ENCODE data around the gene MMP28. TPM values are rescaled to one million over a fixed set of nuclear protein-coding genes. Genes with fewer than 3 reads are reported as not detected.

The MMP28 gene
- polyA plus RNA-seq, 1 donor = 3.6 TPM

DNA sequence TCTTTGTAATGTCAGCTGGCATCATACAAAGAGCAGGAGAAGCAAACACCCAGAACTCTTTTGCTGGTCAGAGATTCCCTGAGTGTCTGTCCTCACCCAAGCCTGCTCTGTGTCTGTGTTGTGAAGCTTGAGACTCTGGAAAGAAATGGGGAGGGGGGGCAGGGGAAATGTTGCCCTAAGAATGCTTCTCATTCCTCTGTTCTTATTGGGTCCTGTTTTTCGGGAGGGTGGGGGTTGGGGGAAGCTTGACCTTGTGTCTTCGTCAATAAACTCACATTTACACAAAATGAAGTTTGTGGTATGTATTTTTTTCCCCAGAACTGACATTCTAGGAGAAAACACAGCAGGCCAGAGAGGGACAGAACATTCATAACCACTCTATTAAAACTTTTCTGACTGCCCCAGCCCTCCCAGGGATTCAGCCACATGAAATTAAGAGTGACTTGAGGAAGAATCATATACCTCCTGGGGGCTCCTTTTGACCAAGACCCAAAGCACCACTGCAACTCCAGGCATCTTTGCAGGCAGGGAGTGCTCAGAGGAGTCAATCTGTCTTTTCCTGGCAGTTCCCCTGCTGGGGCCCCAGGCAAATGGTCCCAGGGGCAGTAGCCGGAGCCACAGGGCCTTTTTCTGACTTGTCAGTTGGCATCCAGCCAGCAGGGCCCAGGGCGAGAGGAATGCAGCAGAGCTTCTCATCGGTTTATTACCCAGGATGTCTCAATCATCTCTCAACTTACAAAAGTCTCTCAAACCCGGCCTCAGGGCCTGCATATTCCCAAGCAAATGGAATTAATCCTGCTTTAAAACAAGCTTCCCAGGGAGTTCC is 69.1 kb downstream of the MMP28 start:
- no peak for DNase-seq (ENCODE audit: low read depth)

DNA sequence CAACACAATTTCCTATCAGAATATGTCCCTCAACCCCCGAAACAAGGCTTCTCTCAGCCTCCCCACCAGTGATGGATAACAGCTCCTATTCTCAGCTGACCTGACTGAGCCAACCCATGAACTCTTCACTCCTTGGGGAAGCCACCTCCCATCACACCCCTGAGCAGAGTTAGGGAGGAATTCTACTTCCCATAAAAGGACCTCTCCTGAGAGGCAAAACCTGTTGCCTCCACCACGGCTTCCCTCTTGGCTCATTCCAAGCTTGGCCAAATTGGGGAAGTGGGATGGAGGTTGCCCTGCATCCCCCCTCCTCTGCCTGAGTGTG is 69.7 kb downstream of the MMP28 start:
- DNase-seq (ENCODE audit: low read depth) = no peak

DNA sequence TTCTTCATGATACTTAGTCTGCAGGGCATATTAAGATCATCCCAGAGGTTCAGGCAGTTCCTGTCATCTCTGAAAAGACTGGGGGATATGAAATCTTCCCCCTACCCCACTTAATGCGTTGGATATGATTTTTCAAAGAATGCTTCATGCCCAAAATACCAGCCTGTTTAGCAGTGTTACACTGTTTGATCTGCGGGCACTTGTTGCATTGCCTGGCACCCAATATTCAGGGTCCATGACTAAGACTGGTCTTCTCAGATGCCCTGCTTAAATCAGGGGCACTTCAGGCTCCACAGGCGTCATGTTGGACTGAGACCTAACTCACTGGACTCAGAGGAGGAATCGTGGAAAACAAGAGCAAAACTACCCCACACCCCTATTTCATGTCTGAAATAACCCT is 70.4 kb downstream of the MMP28 start:
- DNase-seq (ENCODE audit: low read depth) = no peak

DNA sequence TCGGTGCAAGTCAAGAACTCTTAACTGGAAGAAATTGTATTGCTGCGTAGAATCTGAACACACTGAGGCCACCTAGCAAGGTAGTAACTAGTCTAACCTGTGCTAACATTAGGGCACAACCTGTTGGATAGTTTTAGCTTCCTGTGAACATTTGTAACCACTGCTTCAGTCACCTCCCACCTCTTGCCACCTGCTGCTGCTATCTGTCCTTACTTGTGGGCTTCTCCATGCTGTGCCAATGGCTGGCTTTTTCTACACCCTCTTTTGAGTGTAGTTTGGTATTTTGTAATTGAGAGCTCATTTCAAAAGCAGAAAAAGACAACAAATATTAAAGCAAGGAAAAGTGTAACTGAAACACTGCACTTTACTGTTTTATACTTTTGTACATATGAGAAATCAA is 71.7 kb downstream of the MMP28 start:
- no peak for DNase-seq (ENCODE audit: low read depth)

DNA sequence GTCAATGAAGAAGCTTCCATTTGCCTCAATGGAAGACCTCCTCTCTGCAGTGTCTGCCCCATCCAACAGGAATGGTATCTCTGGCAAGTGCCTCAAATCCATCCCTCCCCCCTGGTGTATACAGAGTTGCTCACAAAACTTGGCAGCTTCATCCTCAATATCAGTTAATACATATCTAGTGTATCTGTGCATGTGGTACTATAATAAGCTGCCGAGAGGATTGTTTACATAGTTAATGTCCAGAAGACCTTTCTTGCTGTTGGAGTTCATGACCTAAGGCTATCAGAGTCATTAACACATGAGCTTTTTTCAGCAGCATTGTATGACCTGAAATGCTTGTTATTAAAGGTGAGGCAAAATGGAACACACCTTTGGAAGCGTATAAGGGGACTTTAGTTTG is 78.0 kb downstream of the MMP28 start:
- no peak for DNase-seq (ENCODE audit: low read depth)

DNA sequence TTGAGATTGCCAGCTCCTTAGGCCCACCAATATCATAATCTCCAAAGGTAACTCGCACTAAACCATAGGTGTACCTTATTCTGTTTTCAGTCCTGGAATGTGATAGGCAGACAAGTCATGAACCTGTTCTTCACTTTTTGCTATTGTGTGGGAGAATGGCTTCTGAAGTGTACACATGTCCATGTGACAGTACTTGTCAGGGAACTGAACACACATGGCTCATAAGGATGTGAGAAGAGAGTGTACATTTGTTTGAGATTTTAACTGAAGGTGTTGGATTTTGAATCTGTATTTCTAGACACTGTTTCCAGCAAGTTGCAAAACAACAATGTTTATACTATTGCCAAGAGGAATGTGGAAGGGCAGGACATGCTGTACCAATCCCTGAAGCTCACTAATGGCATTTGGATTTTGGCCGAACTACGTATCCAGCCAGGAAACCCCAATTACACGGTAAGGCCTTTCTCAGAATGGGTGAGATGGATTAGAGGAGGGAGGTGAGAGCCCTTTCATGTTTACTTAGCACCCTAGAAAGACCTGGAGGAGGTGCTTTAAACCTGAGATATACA is 78.5 kb downstream of the MMP28 start:
- DNase-seq (ENCODE audit: low read depth) = no peak

DNA sequence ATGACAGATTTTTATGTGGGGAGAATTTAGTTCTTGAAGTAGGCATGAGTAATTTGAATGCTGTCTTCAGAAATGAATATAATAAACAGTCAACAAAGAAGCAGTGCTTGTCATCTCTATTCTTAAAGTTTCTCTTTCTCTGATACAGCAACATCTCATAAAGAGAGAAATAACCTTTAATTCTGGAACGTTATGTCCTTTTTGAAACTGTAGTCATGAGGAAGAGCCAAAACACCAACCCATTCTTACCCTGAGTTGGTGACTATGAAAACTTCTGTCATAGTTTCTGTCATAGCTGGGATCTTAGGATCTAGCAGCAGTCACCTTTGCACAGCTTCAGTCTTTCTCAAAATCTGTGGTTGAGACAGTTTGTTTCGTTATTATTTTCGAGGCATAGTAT is 79.3 kb downstream of the MMP28 start:
- no peak for DNase-seq (ENCODE audit: low read depth)

Other genes with a start within 250 kb of the MMP28 start
- 0.24 TPM for gene SLFN14, start 234.8 kb downstream of the MMP28 start, polyA plus RNA-seq (ENCODE audit: insufficient read length)
- gene PEX12, start 217.1 kb downstream of the MMP28 start, polyA plus RNA-seq (ENCODE audit: insufficient read length) = 7.1 TPM
- 75.0 TPM for gene AP2B1, start 208.3 kb downstream of the MMP28 start, polyA plus RNA-seq (ENCODE audit: insufficient read length)
- gene RASL10B, start 64.0 kb downstream of the MMP28 start, polyA plus RNA-seq (ENCODE audit: insufficient read length) = 3.1 TPM
- not detected for gene GAS2L2, start 42.4 kb downstream of the MMP28 start, polyA plus RNA-seq (ENCODE audit: insufficient read length)
- not detected for gene C17orf50, start 34.8 kb downstream of the MMP28 start, polyA plus RNA-seq (ENCODE audit: insufficient read length)
- 110 TPM for gene TAF15, start 13.8 kb upstream of the MMP28 start, polyA plus RNA-seq (ENCODE audit: insufficient read length)
- 0.10 TPM for gene HEATR9, start 73.2 kb upstream of the MMP28 start, polyA plus RNA-seq (ENCODE audit: insufficient read length)
- 1.2 TPM for gene CCL5, start 84.7 kb upstream of the MMP28 start, polyA plus RNA-seq (ENCODE audit: insufficient read length)
- gene RDM1, start 135.1 kb upstream of the MMP28 start, polyA plus RNA-seq (ENCODE audit: insufficient read length) = 0.28 TPM
- not detected for gene LYZL6, start 148.1 kb upstream of the MMP28 start, polyA plus RNA-seq (ENCODE audit: insufficient read length)
- gene CCL16, start 185.9 kb upstream of the MMP28 start, polyA plus RNA-seq (ENCODE audit: insufficient read length) = 0.39 TPM
- gene CCL14, start 191.1 kb upstream of the MMP28 start, polyA plus RNA-seq (ENCODE audit: insufficient read length) = 34.6 TPM
- gene CCL15, start 205.9 kb upstream of the MMP28 start, polyA plus RNA-seq (ENCODE audit: insufficient read length) = not detected
- gene CCL23, start 222.3 kb upstream of the MMP28 start, polyA plus RNA-seq (ENCODE audit: insufficient read length) = not detected

Data from forelimb muscle (tissue), 1 donor.